Esophagus mucosa (tissue), 1 donor: ENCODE measurements around the gene IGSF23. TPM values are rescaled to one million over a fixed set of nuclear protein-coding genes. Genes with fewer than 3 reads are reported as not detected.
A peak's percentile ranks its signal among the peaks of the same experiment; 100 is the strongest.
"Not testable (repeated sequence)": the region's sequence is repeated elsewhere in the genome, so short reads cannot be mapped to it uniquely, and the experiment has no call there.

Experiments
- ATAC-seq: fragments of 200-7000 bp; cut with Tn5 transposase; one replicate; pipeline ENCODE4 v1.9.1; 2020
- total RNA-seq: library from RNA; stranded (reverse); gene quantifications from one replicate; pipeline ENCODE4 v1.2.4, GENCODE V29; 2023
- donor health status: DM: yes; HTN: yes; CAD: no.

Gene IGSF23
- total RNA-seq, 1 donor from 2014 or later = not detected

GRCh38 chr19:44587963-44588770 is 25.2 kb upstream of the IGSF23 start:
- ATAC-seq = peak; percentile 90

GRCh38 chr19:44588771-44589112 is 24.6 kb upstream of the IGSF23 start:
- ATAC-seq = no peak

- no peak for ATAC-seq
These were observed 22.9 kb upstream of the IGSF23 start for GRCh38 chr19:44590245-44591059.

GRCh38 chr19:44591340-44591993 is 21.9 kb upstream of the IGSF23 start:
- ATAC-seq = not testable (repeated sequence)

- ATAC-seq = no peak
These were observed 20.9 kb upstream of the IGSF23 start for GRCh38 chr19:44592451-44592890.

- no peak for ATAC-seq
These were observed 20.1 kb upstream of the IGSF23 start for GRCh38 chr19:44593294-44593693.

GRCh38 chr19:44593866-44594266 is 19.5 kb upstream of the IGSF23 start:
- ATAC-seq = not testable (repeated sequence)

GRCh38 chr19:44596428-44597130 is 16.8 kb upstream of the IGSF23 start:
- no peak for ATAC-seq

GRCh38 chr19:44597131-44597491 is 16.3 kb upstream of the IGSF23 start:
- ATAC-seq = no peak

GRCh38 chr19:44598355-44598754 is 15.0 kb upstream of the IGSF23 start:
- no peak for ATAC-seq

GRCh38 chr19:44598880-44599279 is 14.5 kb upstream of the IGSF23 start:
- no peak for ATAC-seq

GRCh38 chr19:44600466-44600865 is 12.9 kb upstream of the IGSF23 start:
- ATAC-seq = no peak

GRCh38 chr19:44602081-44602480 is 11.3 kb upstream of the IGSF23 start:
- peak; percentile 87 for ATAC-seq

GRCh38 chr19:44603201-44603945 is 10.0 kb upstream of the IGSF23 start:
- ATAC-seq = peak; percentile 35

- ATAC-seq = no peak
These were observed 9.1 kb upstream of the IGSF23 start for GRCh38 chr19:44604241-44604640.

- no peak for ATAC-seq
These were observed 7.8 kb upstream of the IGSF23 start for GRCh38 chr19:44605547-44605946.

GRCh38 chr19:44607049-44607448 is 6.3 kb upstream of the IGSF23 start:
- ATAC-seq = peak; percentile 71

GRCh38 chr19:44607917-44608316 is 5.4 kb upstream of the IGSF23 start:
- no peak for ATAC-seq

- no peak for ATAC-seq
These were observed 5.0 kb upstream of the IGSF23 start for GRCh38 chr19:44608391-44608821.

GRCh38 chr19:44609219-44609618 is 4.1 kb upstream of the IGSF23 start:
- ATAC-seq = no peak

- ATAC-seq = not testable (repeated sequence)
These were observed 2.9 kb upstream of the IGSF23 start for GRCh38 chr19:44610497-44610896.

- no peak for ATAC-seq
These were observed 1.5 kb upstream of the IGSF23 start for GRCh38 chr19:44611812-44612295.
